ENCODE measurements around the gene ZBTB7C.

ZBTB7C gene

GRCh38 chr18:48133671-48134251, 275.4 kb downstream of the ZBTB7C start:
- no peak for DNase-seq

GRCh38 chr18:48132797-48133655, 276.2 kb downstream of the ZBTB7C start:
- no peak for DNase-seq

GRCh38 chr18:48131042-48131441, 278.1 kb downstream of the ZBTB7C start:
- DNase-seq: no peak

- no peak for DNase-seq
Observed at GRCh38 chr18:48129621-48130082, 279.5 kb downstream of the ZBTB7C start.

- DNase-seq: no peak
Observed at GRCh38 chr18:48127606-48128005, 281.6 kb downstream of the ZBTB7C start.

- no peak for DNase-seq
Observed at GRCh38 chr18:48126240-48126639, 282.9 kb downstream of the ZBTB7C start.

- DNase-seq: no peak
Observed at GRCh38 chr18:48125724-48126123, 283.5 kb downstream of the ZBTB7C start.

- no peak for DNase-seq
Observed at GRCh38 chr18:48124857-48125626, 284.1 kb downstream of the ZBTB7C start.

GRCh38 chr18:48123941-48124340, 285.2 kb downstream of the ZBTB7C start:
- no peak for DNase-seq

- no peak for DNase-seq
Observed at GRCh38 chr18:48123324-48123723, 285.9 kb downstream of the ZBTB7C start.

GRCh38 chr18:48122816-48123215, 286.4 kb downstream of the ZBTB7C start:
- no peak for DNase-seq

- DNase-seq: no peak
Observed at GRCh38 chr18:48122376-48122775, 286.8 kb downstream of the ZBTB7C start.

GRCh38 chr18:48121752-48122151, 287.4 kb downstream of the ZBTB7C start:
- no peak for DNase-seq

GRCh38 chr18:48119204-48119603, 290.0 kb downstream of the ZBTB7C start:
- DNase-seq: no peak

GRCh38 chr18:48116873-48117630, 292.1 kb downstream of the ZBTB7C start:
- no peak for DNase-seq

GRCh38 chr18:48116017-48116416, 293.2 kb downstream of the ZBTB7C start:
- DNase-seq: no peak

- no peak for DNase-seq
Observed at GRCh38 chr18:48113691-48114090, 295.5 kb downstream of the ZBTB7C start.

- DNase-seq: no peak
Observed at GRCh38 chr18:48111587-48111986, 297.6 kb downstream of the ZBTB7C start.

- no peak for DNase-seq
Observed at GRCh38 chr18:48110797-48111196, 298.4 kb downstream of the ZBTB7C start.

GRCh38 chr18:48109961-48110493, 299.2 kb downstream of the ZBTB7C start:
- no peak for DNase-seq

GRCh38 chr18:48108136-48108535, 301.0 kb downstream of the ZBTB7C start:
- no peak for DNase-seq

- no peak for DNase-seq
Observed at GRCh38 chr18:48106976-48107781, 302.0 kb downstream of the ZBTB7C start.
